SH-SY5Y (cell line): ENCODE measurements around the gene OAS1.

Experiments used
- GATA2 ChIP-seq: IDR thresholded peaks from 2 replicates; pipeline ENCODE4 v1.6.1; 2011; ENCODE audit warnings: mild to moderate bottlenecking, low read depth, low read length
- GATA3 ChIP-seq: IDR thresholded peaks from 2 replicates; pipeline ENCODE4 v1.6.1; 2011; ENCODE audit warnings: low read depth, mild to moderate bottlenecking, low read length, moderate library complexity

Gene OAS1

GRCh38 chr12:112939761-112940381 lies 33.1 kb downstream of the OAS1 start:
- TF ChIP-seq GATA3, result no peak
- TF ChIP-seq GATA2, result no peak

- TF ChIP-seq GATA3, result no peak
- TF ChIP-seq GATA2, result no peak
Measured at GRCh38 chr12:112941528-112942335, 35.0 kb downstream of the OAS1 start.

- TF ChIP-seq GATA3 (no peak), GATA2 (no peak)
Measured at GRCh38 chr12:112942572-112942971, 35.8 kb downstream of the OAS1 start.

- TF ChIP-seq GATA3, result no peak
- no peak for TF ChIP-seq GATA2
Measured at GRCh38 chr12:112944024-112944690, 37.4 kb downstream of the OAS1 start.

DNA sequence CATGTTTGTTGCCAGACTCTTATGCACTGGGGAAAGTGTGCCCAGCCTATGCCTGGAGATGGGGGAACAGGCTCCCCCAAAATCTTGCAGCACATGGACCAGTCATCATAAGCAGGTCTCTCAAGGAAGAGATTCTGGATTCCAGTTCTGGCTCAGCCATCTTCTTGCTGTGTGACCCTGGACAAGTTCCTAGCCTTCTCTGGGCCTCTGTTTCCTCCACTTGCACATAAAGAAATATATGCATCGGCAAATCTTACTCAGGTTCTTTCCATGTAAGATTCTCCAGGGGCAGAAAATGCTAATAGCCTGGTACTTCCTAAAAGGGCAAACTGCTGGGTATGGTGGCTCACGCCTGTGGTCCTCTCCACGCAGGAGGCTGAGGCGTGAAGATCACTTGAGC lies 38.8 kb downstream of the OAS1 start:
- no peak for TF ChIP-seq GATA3
- TF ChIP-seq GATA2, result no peak

GRCh38 chr12:112946236-112947000 lies 39.7 kb downstream of the OAS1 start:
- TF ChIP-seq GATA2 (no peak), GATA3 (no peak)

- TF ChIP-seq GATA2 (no peak), GATA3 (no peak)
Measured at GRCh38 chr12:112947314-112947713, 40.6 kb downstream of the OAS1 start.

DNA sequence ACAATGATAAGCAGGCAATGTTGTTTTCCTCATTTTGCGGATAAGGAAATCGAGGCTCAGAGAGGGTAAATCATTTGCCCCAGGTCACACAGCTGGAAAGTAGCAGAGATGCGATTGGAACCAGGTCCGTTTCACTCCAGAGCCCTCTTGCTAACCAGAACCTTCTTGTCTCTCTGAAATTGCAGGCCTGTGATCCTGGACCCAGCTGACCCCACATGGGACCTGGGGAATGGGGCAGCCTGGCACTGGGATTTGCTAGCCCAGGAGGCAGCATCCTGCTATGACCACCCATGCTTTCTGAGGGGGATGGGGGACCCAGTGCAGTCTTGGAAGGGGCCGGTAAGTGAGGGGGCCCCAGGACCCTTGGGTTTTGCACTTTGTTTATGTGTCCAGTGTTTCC lies 41.0 kb downstream of the OAS1 start:
- TF ChIP-seq GATA2 (no peak), GATA3 (no peak)

DNA sequence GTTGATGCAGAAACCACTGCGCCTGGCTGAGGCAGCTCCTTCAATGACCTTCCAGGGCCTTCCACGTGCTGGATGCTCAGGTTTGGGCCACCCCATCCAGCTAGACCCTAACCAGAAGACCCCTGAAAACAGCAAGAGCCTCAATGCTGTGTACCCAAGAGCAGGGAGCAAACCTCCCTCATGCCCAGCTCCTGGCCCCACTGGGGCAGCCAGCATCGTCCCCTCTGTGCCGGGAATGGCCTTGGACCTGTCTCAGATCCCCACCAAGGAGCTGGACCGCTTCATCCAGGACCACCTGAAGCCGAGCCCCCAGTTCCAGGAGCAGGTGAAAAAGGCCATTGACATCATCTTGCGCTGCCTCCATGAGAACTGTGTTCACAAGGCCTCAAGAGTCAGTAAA lies 42.0 kb downstream of the OAS1 start:
- TF ChIP-seq GATA3 (no peak), GATA2 (no peak)

DNA sequence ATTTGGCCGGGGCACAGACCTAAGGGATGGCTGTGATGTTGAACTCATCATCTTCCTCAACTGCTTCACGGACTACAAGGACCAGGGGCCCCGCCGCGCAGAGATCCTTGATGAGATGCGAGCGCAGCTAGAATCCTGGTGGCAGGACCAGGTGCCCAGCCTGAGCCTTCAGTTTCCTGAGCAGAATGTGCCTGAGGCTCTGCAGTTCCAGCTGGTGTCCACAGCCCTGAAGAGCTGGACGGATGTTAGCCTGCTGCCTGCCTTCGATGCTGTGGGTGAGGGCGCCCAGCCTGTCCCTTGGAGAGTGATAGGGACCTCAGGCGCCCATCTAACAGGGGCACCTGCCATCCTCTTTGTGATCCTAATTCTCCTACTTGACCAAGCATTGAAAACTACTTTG lies 43.9 kb downstream of the OAS1 start:
- TF ChIP-seq GATA2 (peak; percentile 9; the same call in 1 of the 2 replicates), GATA3 (no peak)

- no peak for TF ChIP-seq GATA3
- no peak for TF ChIP-seq GATA2
Measured at GRCh38 chr12:112961074-112961473, 54.3 kb downstream of the OAS1 start.

GRCh38 chr12:112961536-112961935 lies 54.8 kb downstream of the OAS1 start:
- TF ChIP-seq GATA3, result no peak
- TF ChIP-seq GATA2, result no peak

- no peak for TF ChIP-seq GATA3
- no peak for TF ChIP-seq GATA2
Measured at GRCh38 chr12:112962561-112962960, 55.8 kb downstream of the OAS1 start.
